Measurements from ENCODE around the gene EHMT1.
"Not testable (repeated sequence)": the region's sequence is repeated elsewhere in the genome, so short reads cannot be mapped to it uniquely, and the experiment has no call there.

EHMT1 gene

GRCh38 chr9:137694962-137695875, 76.4 kb downstream of the EHMT1 start:
- DNase-seq = peak; percentile 47

- DNase-seq = no peak
Measured at GRCh38 chr9:137696136-137696925, 77.5 kb downstream of the EHMT1 start.

GRCh38 chr9:137697193-137697592, 78.4 kb downstream of the EHMT1 start:
- no peak for DNase-seq

GRCh38 chr9:137697832-137698231, 79.0 kb downstream of the EHMT1 start:
- no peak for DNase-seq

GRCh38 chr9:137700911-137701310, 82.1 kb downstream of the EHMT1 start:
- DNase-seq = no peak

- DNase-seq = no peak
Measured at GRCh38 chr9:137702615-137703379, 84.0 kb downstream of the EHMT1 start.

GRCh38 chr9:137703842-137704508, 85.2 kb downstream of the EHMT1 start:
- DNase-seq = no peak

GRCh38 chr9:137705443-137705863, 86.6 kb downstream of the EHMT1 start:
- no peak for DNase-seq

GRCh38 chr9:137705906-137706305, 87.1 kb downstream of the EHMT1 start:
- DNase-seq = no peak

GRCh38 chr9:137707361-137707760, 88.6 kb downstream of the EHMT1 start:
- no peak for DNase-seq

- DNase-seq = no peak
Measured at GRCh38 chr9:137708590-137709284, 89.9 kb downstream of the EHMT1 start.

GRCh38 chr9:137709411-137710101, 90.8 kb downstream of the EHMT1 start:
- DNase-seq = no peak

- no peak for DNase-seq
Measured at GRCh38 chr9:137710704-137711103, 91.9 kb downstream of the EHMT1 start.

- no peak for DNase-seq
Measured at GRCh38 chr9:137711678-137712105, 92.9 kb downstream of the EHMT1 start.

- DNase-seq = no peak
Measured at GRCh38 chr9:137715321-137715720, 96.5 kb downstream of the EHMT1 start.

GRCh38 chr9:137715866-137716693, 97.3 kb downstream of the EHMT1 start:
- DNase-seq = not testable (repeated sequence)

GRCh38 chr9:137716694-137717287, 98.0 kb downstream of the EHMT1 start:
- DNase-seq = no peak

- DNase-seq = no peak
Measured at GRCh38 chr9:137717776-137718327, 99.0 kb downstream of the EHMT1 start.

GRCh38 chr9:137719194-137719593, 100.4 kb downstream of the EHMT1 start:
- no peak for DNase-seq

Data from fibroblast of skin of scalp (primary cell).